ENCODE measurements around the gene ARHGEF28. TPM values are rescaled to one million over a fixed set of nuclear protein-coding genes. Genes with fewer than 3 reads are reported as not detected.

Gene ARHGEF28
- total RNA-seq, 1 donor from 2014 or later: 44.9 TPM

DNA sequence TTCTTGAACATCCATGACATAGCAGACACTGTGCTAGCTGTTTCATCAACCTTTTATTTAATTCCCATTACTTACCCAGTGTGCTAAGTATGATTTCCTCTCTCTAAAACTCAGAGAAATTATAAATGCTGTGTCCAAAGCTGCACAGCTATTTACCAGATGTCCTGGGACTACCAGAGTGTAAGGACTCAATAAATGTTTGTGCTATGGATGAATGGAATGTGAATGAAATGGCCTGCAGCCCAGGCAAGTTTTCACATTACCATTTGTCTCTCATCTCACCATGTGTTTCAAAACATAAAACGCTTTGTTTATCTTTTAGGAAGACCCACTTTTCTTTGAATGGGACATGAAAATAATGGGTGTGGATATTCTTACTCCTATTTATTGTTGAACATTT lies 96.2 kb downstream of the ARHGEF28 start:
- no peaks in the 10 kb centered on the region for H3K9me3 Mint-ChIP-seq (ENCODE audit: unreplicated experiment)
- no peaks in the 10 kb centered on the region for H3K27me3 Mint-ChIP-seq (ENCODE audit: unreplicated experiment)

DNA sequence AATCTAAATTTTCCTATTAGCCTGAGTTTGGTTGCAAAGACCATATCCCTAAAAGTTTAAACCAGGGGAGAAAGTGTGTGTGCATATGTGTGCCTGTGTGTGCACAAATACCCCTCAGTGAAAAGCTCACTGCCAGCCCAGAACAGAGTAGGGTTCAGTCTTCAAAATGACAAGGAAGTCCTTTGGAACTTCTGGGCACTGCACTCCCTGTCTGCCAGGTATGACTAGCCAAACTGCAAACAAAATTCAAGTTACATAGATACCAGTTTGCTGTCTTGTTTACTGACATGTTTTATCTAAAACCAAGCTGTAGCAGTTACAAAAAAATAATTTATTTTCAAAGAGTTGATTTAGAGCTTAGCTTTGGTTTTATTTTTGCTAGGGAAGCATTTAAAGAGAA lies 100.1 kb downstream of the ARHGEF28 start:
- Mint-ChIP-seq H3K4me3 (ENCODE audit: unreplicated experiment) (no peak overlapping the region), H3K9me3 (ENCODE audit: unreplicated experiment) (no peaks in the 10 kb centered on the region), H3K27me3 (ENCODE audit: unreplicated experiment) (no peaks in the 10 kb centered on the region), H3K27ac (ENCODE audit: unreplicated experiment) (no peak overlapping the region), H3K4me1 (ENCODE audit: unreplicated experiment) (peaks cover 70% of the 10 kb centered on the region), H3K36me3 (ENCODE audit: unreplicated experiment) (peaks cover 3% of the 10 kb centered on the region)
- TF ChIP-seq, protein P1, sequence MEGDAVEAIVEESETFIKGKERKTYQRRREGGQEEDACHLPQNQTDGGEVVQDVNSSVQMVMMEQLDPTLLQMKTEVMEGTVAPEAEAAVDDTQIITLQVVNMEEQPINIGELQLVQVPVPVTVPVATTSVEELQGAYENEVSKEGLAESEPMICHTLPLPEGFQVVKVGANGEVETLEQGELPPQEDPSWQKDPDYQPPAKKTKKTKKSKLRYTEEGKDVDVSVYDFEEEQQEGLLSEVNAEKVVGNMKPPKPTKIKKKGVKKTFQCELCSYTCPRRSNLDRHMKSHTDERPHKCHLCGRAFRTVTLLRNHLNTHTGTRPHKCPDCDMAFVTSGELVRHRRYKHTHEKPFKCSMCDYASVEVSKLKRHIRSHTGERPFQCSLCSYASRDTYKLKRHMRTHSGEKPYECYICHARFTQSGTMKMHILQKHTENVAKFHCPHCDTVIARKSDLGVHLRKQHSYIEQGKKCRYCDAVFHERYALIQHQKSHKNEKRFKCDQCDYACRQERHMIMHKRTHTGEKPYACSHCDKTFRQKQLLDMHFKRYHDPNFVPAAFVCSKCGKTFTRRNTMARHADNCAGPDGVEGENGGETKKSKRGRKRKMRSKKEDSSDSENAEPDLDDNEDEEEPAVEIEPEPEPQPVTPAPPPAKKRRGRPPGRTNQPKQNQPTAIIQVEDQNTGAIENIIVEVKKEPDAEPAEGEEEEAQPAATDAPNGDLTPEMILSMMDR (IDR thresholded peaks at IDR 0.05): no peak
- no peak for DNase-seq (ENCODE audit: extremely low spot score, unreplicated experiment)

More for the DNA sequence above, 96.2 kb downstream of the ARHGEF28 start:
- Mint-ChIP-seq H3K27ac (ENCODE audit: unreplicated experiment) (peak overlapping the region; percentile 69), H3K4me1 (ENCODE audit: unreplicated experiment) (peaks cover 46% of the 10 kb centered on the region), H3K4me3 (ENCODE audit: unreplicated experiment) (no peak overlapping the region), H3K36me3 (ENCODE audit: unreplicated experiment) (peaks cover 9% of the 10 kb centered on the region)
- DNase-seq (ENCODE audit: extremely low spot score, unreplicated experiment): no peak
- TF ChIP-seq, protein P1 (IDR thresholded peaks at IDR 0.05): no peak

DNA sequence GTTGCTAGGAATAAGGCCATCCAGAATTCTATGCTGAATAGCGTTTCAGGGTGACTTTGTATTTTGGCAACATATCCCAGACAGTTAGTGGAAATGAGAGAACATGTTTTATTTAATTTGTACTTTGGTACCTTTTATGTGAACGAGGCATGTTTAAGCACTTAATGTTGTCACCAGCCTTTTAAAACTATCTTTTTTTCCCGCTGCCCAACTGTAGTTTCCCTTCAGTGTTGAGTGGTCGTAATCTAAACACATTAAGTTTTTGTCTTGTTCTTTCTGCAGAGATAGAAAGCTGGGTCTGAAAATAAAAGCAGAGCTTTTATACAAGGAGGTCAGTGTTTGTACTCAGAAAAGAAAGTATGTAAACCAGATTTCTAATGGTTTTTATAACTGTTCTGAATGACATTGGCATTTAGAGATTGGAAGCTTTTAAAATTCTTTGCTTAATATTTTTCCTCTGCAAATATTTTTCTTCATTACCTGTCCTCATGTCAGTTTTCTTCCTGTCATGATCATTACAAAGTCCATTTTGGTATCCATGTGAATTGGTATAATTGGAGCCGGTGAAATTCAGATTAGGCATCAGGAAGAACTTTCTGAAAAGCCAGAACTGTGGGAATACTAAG lies 100.7 kb downstream of the ARHGEF28 start:
- H3K36me3 Mint-ChIP-seq (ENCODE audit: unreplicated experiment): peaks cover 3% of the 10 kb centered on the region
- peaks cover 72% of the 10 kb centered on the region for H3K4me1 Mint-ChIP-seq (ENCODE audit: unreplicated experiment)
- no peaks in the 10 kb centered on the region for H3K27me3 Mint-ChIP-seq (ENCODE audit: unreplicated experiment)
- DNase-seq (ENCODE audit: extremely low spot score, unreplicated experiment): no peak
- no peaks in the 10 kb centered on the region for H3K9me3 Mint-ChIP-seq (ENCODE audit: unreplicated experiment)
- TF ChIP-seq, protein P1 (IDR thresholded peaks at IDR 0.05): no peak
- H3K27ac Mint-ChIP-seq (ENCODE audit: unreplicated experiment): peak overlapping the region; percentile 63
- H3K4me3 Mint-ChIP-seq (ENCODE audit: unreplicated experiment): no peak overlapping the region

DNA sequence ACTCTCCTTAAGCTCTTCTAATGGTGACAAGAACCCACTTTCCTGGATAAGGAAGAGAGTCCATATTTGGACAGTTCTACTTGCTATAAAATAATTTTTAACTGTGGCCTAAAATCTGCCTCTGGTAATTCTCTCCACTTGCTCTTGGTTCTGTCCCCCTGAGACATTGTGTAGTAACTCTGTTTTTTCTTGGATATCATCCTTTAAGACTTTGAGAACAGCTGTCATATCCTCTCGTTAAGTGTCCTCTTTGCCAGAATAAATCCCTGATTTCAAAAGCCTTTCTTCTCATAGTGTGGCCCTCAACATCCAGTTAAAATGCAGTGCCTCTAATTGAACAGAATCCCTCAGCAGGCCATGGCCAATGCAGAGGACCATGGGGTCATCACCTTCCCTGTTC lies 101.5 kb downstream of the ARHGEF28 start:
- TF ChIP-seq, protein P1 (IDR thresholded peaks at IDR 0.05): no peak
- no peak for DNase-seq (ENCODE audit: extremely low spot score, unreplicated experiment)
- no peaks in the 10 kb centered on the region for H3K9me3 Mint-ChIP-seq (ENCODE audit: unreplicated experiment)
- H3K4me1 Mint-ChIP-seq (ENCODE audit: unreplicated experiment): peaks cover 66% of the 10 kb centered on the region
- H3K27me3 Mint-ChIP-seq (ENCODE audit: unreplicated experiment): no peaks in the 10 kb centered on the region
- H3K36me3 Mint-ChIP-seq (ENCODE audit: unreplicated experiment): peaks cover 5% of the 10 kb centered on the region
- peak overlapping the region; percentile 63 for H3K27ac Mint-ChIP-seq (ENCODE audit: unreplicated experiment)
- no peak overlapping the region for H3K4me3 Mint-ChIP-seq (ENCODE audit: unreplicated experiment)

DNA sequence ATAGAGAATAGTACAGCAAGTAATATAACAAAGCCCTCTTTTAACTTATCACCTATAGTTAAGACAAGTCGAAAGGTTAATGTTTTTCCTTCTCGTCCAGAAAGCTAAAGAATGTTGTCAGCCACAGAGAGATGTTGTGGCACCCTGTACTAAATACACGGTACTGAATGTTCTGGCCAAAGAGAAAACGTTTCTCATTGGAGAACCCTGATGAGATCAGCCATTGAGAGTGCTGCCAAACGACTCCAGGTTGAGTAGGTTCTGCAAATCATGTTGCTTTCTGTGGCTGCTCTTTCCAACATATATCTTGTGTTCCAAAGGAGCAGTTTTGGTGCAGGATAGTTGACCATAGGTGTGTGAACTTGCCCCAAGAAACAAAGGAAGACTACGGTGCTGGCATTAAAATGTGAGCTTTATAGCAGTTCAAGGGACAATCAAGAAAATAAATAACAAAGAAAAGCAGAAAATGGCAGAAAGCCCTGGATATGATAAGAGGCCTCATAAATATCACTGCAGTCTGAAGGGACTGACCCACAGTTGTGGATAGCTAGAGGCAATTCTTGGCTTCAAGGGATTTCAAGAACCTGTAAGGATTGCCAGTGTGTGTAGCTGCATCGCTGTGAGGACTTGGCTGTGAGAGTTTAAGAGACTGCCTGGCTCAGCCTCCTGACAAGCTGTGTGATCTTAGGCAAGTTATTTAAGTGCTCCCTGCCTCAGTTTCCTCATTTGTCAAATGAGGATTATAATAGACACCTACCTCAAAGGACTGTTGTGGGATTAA lies 102.7 kb downstream of the ARHGEF28 start:
- Mint-ChIP-seq H3K36me3 (ENCODE audit: unreplicated experiment) (peaks cover 6% of the 10 kb centered on the region), H3K4me1 (ENCODE audit: unreplicated experiment) (peaks cover 61% of the 10 kb centered on the region), H3K27me3 (ENCODE audit: unreplicated experiment) (no peaks in the 10 kb centered on the region), H3K4me3 (ENCODE audit: unreplicated experiment) (no peak overlapping the region), H3K27ac (ENCODE audit: unreplicated experiment) (peak overlapping the region; percentile 89), H3K9me3 (ENCODE audit: unreplicated experiment) (peaks cover 2% of the 10 kb centered on the region)
- DNase-seq (ENCODE audit: extremely low spot score, unreplicated experiment): no peak
- TF ChIP-seq, protein P1 (IDR thresholded peaks at IDR 0.05): no peak

Data from osteocyte (in vitro differentiated cells).